ENCODE measurements around the gene GARRE1. TPM values are rescaled to one million over a fixed set of nuclear protein-coding genes. Genes with fewer than 3 reads are reported as not detected.

Gene GARRE1
- total and polyA plus RNA-seq, 2 of the 4 experiments (the other 2 are of a cell fraction) = 13.8 to 16.9 TPM

- Histone ChIP-seq H3K9me1 (ENCODE audit: insufficient read depth, low read length) (peaks cover 12% of the 10 kb centered on the region; the same call in 1 of the 2 replicates), H3K23ac (ENCODE audit: low read depth, low read length) (no peak overlapping the region), H3K4me1 (ENCODE audit: control insufficient read depth, insufficient read depth, low read length) (no peaks in the 10 kb centered on the region), H3K79me1 (ENCODE audit: low read depth in 1 of 2, low read length in 2 of 2) (peaks cover 25 to 34% of the 10 kb centered on the region in 2 experiments), H4K8ac (ENCODE audit: low read depth in 2 of 2, low read length in 2 of 2) (no peak overlapping the region), H2AFZ (replicated peaks; ENCODE audit: low read length, poor library complexity) (no peak overlapping the region), H4K20me1 (ENCODE audit: insufficient read depth, low read length) (no peaks in the 10 kb centered on the region), H3K9ac (ENCODE audit: low read depth, low read length) (no peak overlapping the region), H3K9me3 (ENCODE audit: control insufficient read depth, insufficient read depth, low read length) (no peaks in the 10 kb centered on the region), H3K4ac (ENCODE audit: low read depth, low read length) (no peak overlapping the region), H3K36me3 (ENCODE audit: control insufficient read depth, insufficient read depth, low read length) (peaks cover 11% of the 10 kb centered on the region), H2AK5ac (ENCODE audit: low read depth, low read length) (no peak overlapping the region), H4K91ac (ENCODE audit: insufficient read depth, low read depth, low read length) (no peak overlapping the region), H3K56ac (ENCODE audit: extremely low read depth, insufficient read depth, low read length) (no peak overlapping the region), H2BK120ac (ENCODE audit: low read depth, low read length) (no peak overlapping the region), H3K4me2 (ENCODE audit: low read depth, low read length) (no peak overlapping the region), H2BK5ac (ENCODE audit: low read depth, low read length, poor library complexity, severe bottlenecking) (no peak overlapping the region), H3K27me3 (ENCODE audit: control insufficient read depth, insufficient read depth, low read length) (no peaks in the 10 kb centered on the region), H2BK15ac (ENCODE audit: low read depth, low read length) (no peak overlapping the region), H2AK9ac (replicated peaks; ENCODE audit: low read depth, low read length, poor library complexity) (no peak overlapping the region), H3K18ac (ENCODE audit: low read depth, low read length) (no peak overlapping the region), H2BK20ac (ENCODE audit: low read depth, low read length) (no peak overlapping the region), H4K5ac (ENCODE audit: low read depth, low read length) (no peak overlapping the region), H3K4me3 (ENCODE audit: insufficient read depth, low read depth, low read length) (no peak overlapping the region), H3K14ac (replicated peaks; ENCODE audit: low read depth, low read length) (no peak overlapping the region), H3K27ac (ENCODE audit: insufficient read depth, low read length) (no peak overlapping the region)
- DNase-seq (no peak), ATAC-seq (ENCODE audit: low read depth) (no peak)
- BruUV-seq (replicated peaks) = TSS peak; percentile 89
- intact Hi-C loops (cut with micrococcal nuclease) (no loop called here), dilution Hi-C loops (cut with HindIII; ENCODE audit: low sequenced_read_pairs, unreplicated experiment) (no loop called here), in situ Hi-C loops (cut with MboI; ENCODE audit: low sequenced_read_pairs) (no loop called here)
- ChIA-PET CTCF (no interaction called here), POLR2A (ENCODE audit: unreplicated experiment) (no interaction called here)
- TF ChIP-seq RCOR1 (IDR thresholded peaks at IDR 0.05; ENCODE audit: insufficient replicate concordance, low read length) (no peak), FOS (IDR thresholded peaks at IDR 0.05; ENCODE audit: low read depth, low read length) (no peak), RFX5 (IDR thresholded peaks at IDR 0.05; ENCODE audit: low read depth, low read length) (no peak), USF2 (IDR thresholded peaks at IDR 0.05; ENCODE audit: low read depth, low read length) (no peak), NFE2L2 (IDR thresholded peaks at IDR 0.05; ENCODE audit: low read depth, low read length) (no peak), MXI1 (IDR thresholded peaks at IDR 0.05; ENCODE audit: borderline replicate concordance, low read depth, low read length) (no peak), RAD21 (IDR thresholded peaks at IDR 0.05; ENCODE audit: low read length) (no peak), MAFK (IDR thresholded peaks at IDR 0.05; ENCODE audit: low read depth, low read length) (no peak), ELK1 (IDR thresholded peaks at IDR 0.05; ENCODE audit: borderline replicate concordance, low read depth, low read length) (no peak), BHLHE40 (IDR thresholded peaks at IDR 0.05; ENCODE audit: low read depth, low read length) (no peak), SMC3 (IDR thresholded peaks at IDR 0.05; ENCODE audit: low read depth, low read length) (no peak), MAZ (IDR thresholded peaks at IDR 0.05; ENCODE audit: borderline replicate concordance, low read depth, low read length) (no peak)
- 94% methylated on average over 10 of the region's 13 CpGs; no CpG with 5 or more reads in 1 of the 2 experiments for WGBS, 2 experiments (ENCODE audit: extremely low coverage in 2 of 2, insufficient read length in 1 of 2)
Observed at GRCh38 chr19:34300380-34300779, 46.0 kb downstream of the GARRE1 start.

All from IMR-90 (cell line).